Measurements from ENCODE around the gene JPH2. TPM values are rescaled to one million over a fixed set of nuclear protein-coding genes. Genes with fewer than 3 reads are reported as not detected.
"Not testable (repeated sequence)": the region's sequence is repeated elsewhere in the genome, so short reads cannot be mapped to it uniquely, and the experiment has no call there.

The JPH2 gene
- 40.5 TPM for total RNA-seq
- polyA plus RNA-seq: 83.5 TPM

GRCh38 chr20:44187054-44187771 is at the start of gene JPH2:
JPH2 (minus strand) TSS chr20:44187188; CDS start chr20:44186705, 483 bp downstream.
- Histone ChIP-seq H3K27ac (ENCODE audit: low read depth) (peak within 1 kb of the TSS; percentile 13), H3K4me3 (ENCODE audit: low read depth, low read length) (peak within 1 kb of the TSS; percentile 42), H3K4me1 (ENCODE audit: insufficient read depth) (no peaks in the 10 kb centered on the region), H3K36me3 (ENCODE audit: insufficient read depth) (no peaks in the 10 kb centered on the region)
- WGBS: 2% methylated on average over 24 of the region's 24 CpGs
- no peak for DNase-seq (ENCODE audit: extremely low spot score)

GRCh38 chr20:44235702-44236101 is 48.7 kb upstream of the JPH2 start:
- H3K27ac ChIP-seq (ENCODE audit: low read depth): no peak overlapping the region
- no peaks in the 10 kb centered on the region for H3K4me1 ChIP-seq (ENCODE audit: insufficient read depth)
- H3K36me3 ChIP-seq (ENCODE audit: insufficient read depth): no peaks in the 10 kb centered on the region
- 97% methylated on average over 2 of the region's 2 CpGs for WGBS
- no peak overlapping the region for H3K4me3 ChIP-seq (ENCODE audit: low read depth, low read length)
- no peak for DNase-seq (ENCODE audit: extremely low spot score)

- no peak overlapping the region for H3K4me3 ChIP-seq (ENCODE audit: low read depth, low read length)
- no peak overlapping the region for H3K27ac ChIP-seq (ENCODE audit: low read depth)
- 85% methylated on average over 14 of the region's 14 CpGs for WGBS
- H3K36me3 ChIP-seq (ENCODE audit: insufficient read depth): no peaks in the 10 kb centered on the region
- H3K4me1 ChIP-seq (ENCODE audit: insufficient read depth): no peaks in the 10 kb centered on the region
- DNase-seq (ENCODE audit: extremely low spot score): no peak
Observed at GRCh38 chr20:44234566-44235317, 47.8 kb upstream of the JPH2 start.

GRCh38 chr20:44233436-44234016 is 46.5 kb upstream of the JPH2 start:
- 89% methylated on average over 6 of the region's 6 CpGs for WGBS
- Histone ChIP-seq H3K4me1 (ENCODE audit: insufficient read depth) (no peaks in the 10 kb centered on the region), H3K27ac (ENCODE audit: low read depth) (no peak overlapping the region), H3K4me3 (ENCODE audit: low read depth, low read length) (no peak overlapping the region), H3K36me3 (ENCODE audit: insufficient read depth) (no peaks in the 10 kb centered on the region)
- DNase-seq (ENCODE audit: extremely low spot score): no peak

- not testable (repeated sequence) for DNase-seq (ENCODE audit: extremely low spot score); H3K36me3 ChIP-seq (ENCODE audit: insufficient read depth); H3K4me3 ChIP-seq (ENCODE audit: low read depth, low read length); H3K27ac ChIP-seq (ENCODE audit: low read depth); H3K4me1 ChIP-seq (ENCODE audit: insufficient read depth)
- WGBS: 83% methylated on average over 4 of the region's 4 CpGs
Observed at GRCh38 chr20:44232469-44232856, 45.5 kb upstream of the JPH2 start.

GRCh38 chr20:44231713-44232468 is 44.9 kb upstream of the JPH2 start:
- H3K27ac ChIP-seq (ENCODE audit: low read depth): no peak overlapping the region
- WGBS: 66% methylated on average over 10 of the region's 10 CpGs
- DNase-seq (ENCODE audit: extremely low spot score): no peak
- H3K4me1 ChIP-seq (ENCODE audit: insufficient read depth): no peaks in the 10 kb centered on the region
- no peak overlapping the region for H3K4me3 ChIP-seq (ENCODE audit: low read depth, low read length)
- no peaks in the 10 kb centered on the region for H3K36me3 ChIP-seq (ENCODE audit: insufficient read depth)

- no peak overlapping the region for H3K27ac ChIP-seq (ENCODE audit: low read depth)
- WGBS: 79% methylated on average over 7 of the region's 7 CpGs
- no peaks in the 10 kb centered on the region for H3K4me1 ChIP-seq (ENCODE audit: insufficient read depth)
- DNase-seq (ENCODE audit: extremely low spot score): no peak
- H3K4me3 ChIP-seq (ENCODE audit: low read depth, low read length): no peak overlapping the region
- H3K36me3 ChIP-seq (ENCODE audit: insufficient read depth): no peaks in the 10 kb centered on the region
Observed at GRCh38 chr20:44231193-44231592, 44.2 kb upstream of the JPH2 start.

GRCh38 chr20:44228465-44229258 is 41.7 kb upstream of the JPH2 start:
- Histone ChIP-seq H3K4me3 (ENCODE audit: low read depth, low read length) (no peak overlapping the region), H3K27ac (ENCODE audit: low read depth) (no peak overlapping the region), H3K4me1 (ENCODE audit: insufficient read depth) (no peaks in the 10 kb centered on the region), H3K36me3 (ENCODE audit: insufficient read depth) (no peaks in the 10 kb centered on the region)
- WGBS: 70% methylated on average over 17 of the region's 17 CpGs
- DNase-seq (ENCODE audit: extremely low spot score): no peak

GRCh38 chr20:44224637-44225036 is 37.6 kb upstream of the JPH2 start:
- no peak for DNase-seq (ENCODE audit: extremely low spot score)
- no peak overlapping the region for H3K27ac ChIP-seq (ENCODE audit: low read depth)
- H3K36me3 ChIP-seq (ENCODE audit: insufficient read depth): no peaks in the 10 kb centered on the region
- no peaks in the 10 kb centered on the region for H3K4me1 ChIP-seq (ENCODE audit: insufficient read depth)
- H3K4me3 ChIP-seq (ENCODE audit: low read depth, low read length): no peak overlapping the region
- 89% methylated on average over 5 of the region's 5 CpGs for WGBS

GRCh38 chr20:44223721-44224120 is 36.7 kb upstream of the JPH2 start:
- H3K4me3 ChIP-seq (ENCODE audit: low read depth, low read length): no peak overlapping the region
- H3K4me1 ChIP-seq (ENCODE audit: insufficient read depth): no peaks in the 10 kb centered on the region
- DNase-seq (ENCODE audit: extremely low spot score): no peak
- H3K27ac ChIP-seq (ENCODE audit: low read depth): no peak overlapping the region
- H3K36me3 ChIP-seq (ENCODE audit: insufficient read depth): no peaks in the 10 kb centered on the region
- 81% methylated on average over 5 of the region's 5 CpGs for WGBS

- no peaks in the 10 kb centered on the region for H3K36me3 ChIP-seq (ENCODE audit: insufficient read depth)
- no peak overlapping the region for H3K27ac ChIP-seq (ENCODE audit: low read depth)
- no peaks in the 10 kb centered on the region for H3K4me1 ChIP-seq (ENCODE audit: insufficient read depth)
- no peak overlapping the region for H3K4me3 ChIP-seq (ENCODE audit: low read depth, low read length)
- no peak for DNase-seq (ENCODE audit: extremely low spot score)
- WGBS: 56% methylated on average over 7 of the region's 7 CpGs
Observed at GRCh38 chr20:44222633-44223368, 35.8 kb upstream of the JPH2 start.

GRCh38 chr20:44222027-44222426 is 35.0 kb upstream of the JPH2 start:
- DNase-seq (ENCODE audit: extremely low spot score): no peak
- 97% methylated on average over 5 of the region's 5 CpGs for WGBS
- no peaks in the 10 kb centered on the region for H3K4me1 ChIP-seq (ENCODE audit: insufficient read depth)
- H3K27ac ChIP-seq (ENCODE audit: low read depth): no peak overlapping the region
- no peaks in the 10 kb centered on the region for H3K36me3 ChIP-seq (ENCODE audit: insufficient read depth)
- no peak overlapping the region for H3K4me3 ChIP-seq (ENCODE audit: low read depth, low read length)
